NCI-H2196 treated with DMSO at 0.1 percent for 48 hours (cell line): ENCODE data around the gene CCR6.

Experiments
- DNase-seq: peaks from one replicate; lab custom pipeline; 2025; ENCODE audit not compliant: unreplicated experiment; lab: John Stamatoyannopoulos, UW

The CCR6 gene

GRCh38 chr6:167119670-167120582 lies 3.0 kb upstream of the CCR6 start:
- no peak for DNase-seq

- no peak for DNase-seq
Observed at GRCh38 chr6:167120583-167120903, 2.4 kb upstream of the CCR6 start.

- DNase-seq: no peak
Observed at GRCh38 chr6:167121335-167121841, 1.5 kb upstream of the CCR6 start.

- no peak for DNase-seq
Observed at GRCh38 chr6:167122041-167122826, 662 bp upstream of the CCR6 start.

- DNase-seq: no peak
Observed at GRCh38 chr6:167124753-167125152, 1.9 kb downstream of the CCR6 start.

- DNase-seq: no peak
Observed at GRCh38 chr6:167125410-167125809, 2.5 kb downstream of the CCR6 start.

- no peak for DNase-seq
Observed at GRCh38 chr6:167125855-167126349, 3.0 kb downstream of the CCR6 start.

GRCh38 chr6:167127785-167128531 lies 5.1 kb downstream of the CCR6 start:
- DNase-seq: no peak

- DNase-seq: no peak
Observed at GRCh38 chr6:167129159-167129558, 6.3 kb downstream of the CCR6 start.

GRCh38 chr6:167129562-167129961 lies 6.7 kb downstream of the CCR6 start:
- DNase-seq: no peak

GRCh38 chr6:167130008-167130677 lies 7.2 kb downstream of the CCR6 start:
- DNase-seq: no peak

- no peak for DNase-seq
Observed at GRCh38 chr6:167130712-167131684, 8.1 kb downstream of the CCR6 start.

GRCh38 chr6:167134448-167135328 lies 11.8 kb downstream of the CCR6 start:
- DNase-seq: no peak

GRCh38 chr6:167136376-167136775 lies 13.5 kb downstream of the CCR6 start:
- no peak for DNase-seq

GRCh38 chr6:167137081-167137480 lies 14.2 kb downstream of the CCR6 start:
- no peak for DNase-seq

GRCh38 chr6:167137881-167138280 lies 15.0 kb downstream of the CCR6 start:
- no peak for DNase-seq

- DNase-seq: no peak
Observed at GRCh38 chr6:167139761-167140160, 16.9 kb downstream of the CCR6 start.
